Middle frontal gyrus (tissue), 1 donor: Measurements from ENCODE around the gene GRK5.

Source experiments
- DNase-seq: peaks from one replicate; pipeline ENCODE4 v3.0.0-alpha.2; 2015; ENCODE audit warnings: low spot score; ENCODE audit errors: extremely low spot score

GRK5 gene

DNA sequence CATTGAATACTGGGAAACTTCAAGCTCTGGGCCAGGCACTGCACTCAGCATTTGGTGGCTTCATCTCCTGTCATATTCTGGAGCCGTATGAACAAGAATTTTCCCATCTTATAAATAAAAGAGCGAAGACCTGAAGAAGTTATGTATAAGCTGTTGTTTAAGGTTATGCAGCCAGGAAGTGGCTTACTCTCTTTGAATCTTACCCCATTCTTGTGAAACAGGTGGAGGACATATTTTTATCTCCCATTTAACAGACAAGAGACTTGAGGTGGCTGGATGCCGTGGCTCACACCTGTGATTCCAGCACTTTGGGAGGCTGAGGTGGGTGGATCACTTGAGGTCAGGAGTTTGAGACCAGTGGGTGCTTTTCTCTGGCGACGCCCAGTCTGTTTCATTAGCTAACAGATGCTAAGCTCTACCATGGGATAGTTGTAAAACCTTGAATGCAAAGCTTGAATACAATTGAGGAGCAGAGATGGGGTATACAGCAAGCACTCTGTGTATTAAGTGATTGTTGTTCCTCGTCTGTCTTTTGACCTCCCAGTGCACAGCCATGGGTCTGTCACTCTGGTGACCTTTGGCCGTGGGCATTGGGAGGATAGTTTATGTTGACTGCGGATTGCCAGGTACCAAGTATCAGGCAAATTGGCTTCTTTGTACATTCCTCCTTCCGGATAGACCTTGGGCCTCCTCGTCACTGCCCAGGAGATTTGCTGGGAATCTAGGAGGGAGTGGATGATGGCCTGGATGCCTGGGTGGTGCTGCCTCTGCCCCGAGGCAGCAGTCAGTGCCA is 85.8 kb downstream of the GRK5 start:
- DNase-seq = no peak

- no peak for DNase-seq
These were observed 89.3 kb downstream of the GRK5 start for GRCh38 chr10:119296703-119297102.

GRCh38 chr10:119297207-119297968 is 90.0 kb downstream of the GRK5 start:
- no peak for DNase-seq

DNA sequence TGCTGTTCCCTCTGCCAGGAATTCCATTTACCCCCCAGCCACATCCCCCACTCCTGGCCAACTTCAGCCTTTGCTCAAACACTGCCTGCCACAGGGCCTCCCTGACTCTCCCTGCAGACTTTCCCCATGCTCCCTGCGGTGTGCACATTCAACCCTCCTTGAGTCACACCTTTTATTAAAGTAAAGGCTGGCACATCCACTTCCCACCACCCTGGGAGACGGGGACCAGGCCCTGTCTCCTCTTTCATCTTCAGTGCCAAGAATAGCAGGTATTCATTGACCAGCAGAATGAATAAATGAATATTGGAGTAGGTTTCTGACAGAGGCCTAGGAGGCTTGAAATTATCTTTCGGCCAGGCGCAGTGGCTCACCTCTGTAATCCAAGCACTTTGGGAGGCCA is 91.4 kb downstream of the GRK5 start:
- DNase-seq = no peak

DNA sequence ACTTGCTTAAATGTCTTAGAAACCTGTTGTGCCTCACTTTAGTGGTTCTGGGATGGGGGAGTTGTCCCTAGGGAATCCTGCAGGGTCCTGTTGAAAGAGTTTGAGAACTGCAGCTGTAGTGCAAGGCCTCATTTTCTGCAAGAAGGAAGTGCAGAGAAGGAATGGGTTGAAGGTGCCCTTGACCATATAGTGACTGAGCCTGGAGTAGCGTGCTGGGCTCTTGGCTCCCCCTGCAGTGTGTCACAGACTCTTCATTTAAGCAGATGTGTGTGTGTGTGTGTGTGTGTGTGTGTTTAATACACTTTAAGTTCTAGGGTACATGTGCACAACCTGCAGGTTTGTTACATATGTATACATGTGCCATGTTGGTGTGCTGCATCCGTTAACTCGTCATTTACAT is 92.2 kb downstream of the GRK5 start:
- DNase-seq = no peak

DNA sequence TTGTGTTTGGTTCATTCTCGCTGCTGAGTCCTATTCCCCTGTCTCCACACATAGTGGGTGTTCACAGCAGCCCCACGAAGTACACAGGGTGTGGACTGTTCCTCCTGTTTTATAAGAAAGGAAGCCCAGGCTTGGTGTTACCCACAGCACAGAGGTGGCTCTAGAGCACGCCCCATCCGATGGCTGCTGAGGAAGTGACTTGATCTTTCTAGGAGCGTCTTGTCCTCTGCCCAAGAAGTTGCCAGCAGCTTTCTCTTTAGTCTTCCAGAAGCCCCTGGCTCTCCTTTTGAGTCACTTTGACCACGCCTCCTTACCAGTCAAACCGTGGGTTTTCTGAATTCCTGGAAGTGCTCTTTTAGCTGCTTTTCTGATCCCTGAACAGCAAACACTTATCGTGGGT is 94.0 kb downstream of the GRK5 start:
- DNase-seq = no peak

DNA sequence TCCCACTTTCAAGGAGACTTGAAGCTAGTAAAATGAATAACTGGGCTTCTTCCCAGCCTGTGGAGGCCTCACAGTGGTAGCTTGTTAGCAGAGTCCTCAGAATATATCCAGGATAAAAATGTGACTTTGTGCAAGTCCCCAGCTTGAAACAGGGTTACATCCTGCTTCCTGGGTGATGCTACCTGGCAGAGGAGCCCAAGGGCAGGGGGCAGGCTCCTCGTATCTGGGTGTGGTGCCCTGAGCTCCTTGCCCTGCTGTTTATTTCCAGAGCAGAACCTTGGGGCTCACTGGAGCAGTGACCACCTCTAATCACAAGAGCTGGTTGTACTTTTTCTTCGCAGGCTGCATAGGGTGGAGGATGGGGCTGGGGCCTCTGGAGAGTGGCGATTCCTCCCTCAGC is 94.8 kb downstream of the GRK5 start:
- no peak for DNase-seq

DNA sequence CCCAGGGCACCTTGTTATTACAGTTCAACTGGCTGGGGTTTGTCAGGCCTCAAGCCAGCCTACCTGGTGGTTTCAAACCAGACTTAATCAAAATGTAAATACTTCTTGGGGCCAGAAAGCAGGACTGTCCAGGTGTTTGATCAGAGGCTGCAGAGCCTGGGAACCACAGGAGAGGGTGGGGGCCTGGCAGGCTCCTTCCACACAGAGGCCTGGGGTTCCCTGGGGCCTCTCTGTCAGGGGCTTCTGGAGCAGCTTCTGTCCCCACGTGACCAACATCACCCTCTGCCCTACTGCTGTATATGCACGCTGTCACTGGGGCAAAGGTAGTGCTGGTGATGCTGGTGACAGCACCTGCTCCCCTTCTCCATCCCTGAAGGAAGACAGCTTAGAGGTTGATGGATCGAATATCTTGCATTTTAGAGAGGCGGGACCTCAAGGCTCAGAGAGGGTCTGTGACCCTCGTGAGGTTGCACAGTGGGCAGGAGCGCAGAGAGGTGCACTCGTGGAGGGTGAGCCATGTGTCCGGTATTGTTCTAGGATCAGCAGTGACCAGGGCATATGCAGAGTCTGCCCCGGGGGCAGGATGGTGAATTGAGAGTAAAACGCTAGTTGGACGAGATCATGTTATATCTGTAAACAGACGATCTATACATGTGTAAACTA is 95.4 kb downstream of the GRK5 start:
- no peak for DNase-seq

- DNase-seq = no peak
These were observed 96.5 kb downstream of the GRK5 start for GRCh38 chr10:119303886-119304285.

DNA sequence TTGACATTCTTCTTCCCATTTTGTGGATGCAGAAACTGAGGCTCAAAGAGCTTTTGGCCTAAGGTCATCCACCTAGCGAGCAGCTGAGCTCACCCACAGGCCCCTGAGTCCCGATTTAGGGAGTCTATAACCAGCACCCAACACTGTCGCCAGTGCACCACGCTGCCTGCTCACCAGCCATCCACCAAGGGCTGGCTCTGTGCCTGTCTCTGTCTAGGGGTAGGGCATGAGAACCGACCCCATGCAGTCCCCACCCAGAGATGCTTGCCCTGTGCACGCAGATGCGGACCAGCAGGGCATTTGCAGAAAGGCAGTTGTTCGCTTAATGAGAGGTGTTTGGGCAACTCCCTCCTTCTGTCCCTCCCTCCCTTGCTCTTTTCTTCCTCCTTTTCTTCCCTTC is 97.2 kb downstream of the GRK5 start:
- DNase-seq = no peak

DNA sequence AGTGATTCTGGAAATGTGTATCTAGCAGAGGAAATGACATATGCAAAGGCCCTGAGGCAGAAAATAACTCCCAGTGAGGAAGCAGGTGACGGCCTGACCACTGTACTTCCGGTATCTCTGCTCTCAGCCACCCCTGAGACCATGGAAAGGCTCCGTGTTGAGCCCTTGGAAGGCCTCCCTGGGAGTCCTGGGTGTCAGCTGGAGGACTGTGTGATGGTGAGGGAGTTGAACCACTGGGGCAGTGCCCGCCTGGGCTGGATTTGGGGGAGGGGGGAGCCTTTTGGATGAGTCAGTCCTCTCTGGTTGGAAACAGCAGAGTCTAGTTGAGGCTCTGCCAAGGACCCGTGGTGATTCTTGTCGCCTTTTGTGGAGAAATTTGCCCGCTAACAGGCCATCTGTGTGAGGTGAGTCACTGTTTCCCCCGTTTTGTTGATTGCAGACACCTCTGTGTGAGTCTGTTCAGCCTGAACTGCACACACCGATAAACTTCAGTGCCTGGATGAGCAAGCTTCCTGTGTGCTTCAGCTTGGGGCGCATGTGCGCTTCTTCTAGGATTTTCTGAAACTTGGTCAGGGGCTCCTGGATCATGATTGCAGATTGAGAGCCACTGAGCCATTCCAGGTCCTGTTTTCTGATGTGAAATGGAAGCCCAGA is 98.6 kb downstream of the GRK5 start:
- DNase-seq = no peak

GRCh38 chr10:119306514-119306951 is 99.2 kb downstream of the GRK5 start:
- DNase-seq = no peak

DNA sequence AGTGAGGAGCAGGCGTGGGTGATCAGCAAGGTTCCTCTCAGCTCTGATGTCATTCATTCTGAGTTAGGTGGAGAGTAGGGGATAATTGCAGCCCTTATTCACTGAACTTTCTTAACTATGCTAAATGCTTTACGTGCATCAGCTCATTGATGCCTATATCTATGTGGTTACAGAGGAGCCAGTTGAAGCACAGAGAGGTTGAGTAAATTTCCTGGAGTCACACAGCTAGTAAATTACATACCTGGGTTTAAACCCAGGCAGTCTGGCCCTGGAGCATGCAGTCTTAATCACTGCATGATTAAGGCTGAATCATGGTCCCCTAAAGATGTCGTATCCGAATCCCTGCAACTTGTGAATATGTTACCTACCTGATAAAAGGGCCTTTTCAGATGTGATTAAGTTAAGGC is 99.6 kb downstream of the GRK5 start:
- DNase-seq = no peak

DNA sequence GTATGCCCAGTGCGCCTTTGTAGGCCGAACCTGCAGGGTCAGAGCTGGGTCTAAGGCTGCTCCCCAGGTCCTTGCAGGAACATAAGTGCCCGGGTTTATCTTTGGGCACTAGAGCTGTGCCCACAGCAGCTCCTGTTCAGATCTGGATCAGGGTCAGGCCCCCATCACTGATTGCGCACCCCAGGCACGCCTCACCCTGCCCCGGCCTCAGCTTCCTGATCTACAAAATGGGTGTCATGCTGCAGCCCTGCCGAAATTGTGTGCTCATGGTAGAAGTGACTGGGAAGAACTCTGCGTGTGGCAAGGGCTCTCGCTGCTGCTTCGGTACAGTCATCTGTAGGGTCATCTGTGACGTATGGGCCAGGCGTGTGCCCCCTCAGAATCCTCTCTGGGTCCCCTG is 100.7 kb downstream of the GRK5 start:
- DNase-seq = no peak

GRCh38 chr10:119308551-119309422 is 101.4 kb downstream of the GRK5 start:
- no peak for DNase-seq

GRCh38 chr10:119309423-119309770 is 102.0 kb downstream of the GRK5 start:
- no peak for DNase-seq

GRCh38 chr10:119310806-119311205 is 103.4 kb downstream of the GRK5 start:
- DNase-seq = no peak

DNA sequence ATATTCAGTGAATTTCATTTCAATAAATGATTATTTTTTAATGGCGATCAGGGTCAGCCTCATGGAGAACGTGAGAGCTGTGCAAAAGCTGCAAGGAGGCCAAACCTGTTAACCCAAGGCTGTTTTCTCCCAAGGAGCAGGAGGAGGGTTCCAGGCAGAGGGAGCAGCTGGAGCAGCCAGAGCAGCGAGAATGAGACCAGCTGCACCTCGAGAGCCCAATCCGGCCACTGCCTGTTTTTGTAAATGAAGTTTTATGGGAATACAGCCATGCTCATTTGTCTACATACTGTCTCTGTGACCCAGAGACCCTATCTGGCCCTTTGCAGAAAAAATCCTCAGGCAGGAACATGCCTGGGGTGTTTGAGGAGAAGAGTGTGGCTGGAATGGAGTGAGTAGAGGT is 104.9 kb downstream of the GRK5 start:
- no peak for DNase-seq

GRCh38 chr10:119313024-119313423 is 105.7 kb downstream of the GRK5 start:
- DNase-seq = no peak

- DNase-seq = no peak
These were observed 106.3 kb downstream of the GRK5 start for GRCh38 chr10:119313644-119314043.

GRCh38 chr10:119314061-119314460 is 106.7 kb downstream of the GRK5 start:
- no peak for DNase-seq
